Frontal cortex (tissue), 4 donors: ENCODE data around the gene PNMT. TPM values are rescaled to one million over a fixed set of nuclear protein-coding genes. Genes with fewer than 3 reads are reported as not detected.
"Not testable (repeated sequence)": the region's sequence is repeated elsewhere in the genome, so short reads cannot be mapped to it uniquely, and the experiment has no call there.

Source experiments
- DNase-seq, 2 donors: peaks; one replicate each; pipeline ENCODE4 v3.0.0; 2012; ENCODE audit warnings: low spot score in 2 of 2
- FAIRE-seq: peaks from 2 replicates; lab custom pipeline; 2012; peaks lifted over from hg19 to GRCh38; lab: Jason Lieb, UNC
- total RNA-seq: library from RNA; depleted of rRNA; stranded (reverse); fragments of >200 nt; gene quantifications from one replicate; pipeline ENCODE4 v1.2.3, GENCODE V29; 2014
- donor health status: control.
- donor health status: control.
- donor health status: control.

The PNMT gene
- total RNA-seq, 1 donor from 2014 or later: 3.7 TPM

GRCh38 chr17:39701784-39702422 lies 33.6 kb downstream of the PNMT start:
- DNase-seq (no peak), FAIRE-seq (no peak)

DNA sequence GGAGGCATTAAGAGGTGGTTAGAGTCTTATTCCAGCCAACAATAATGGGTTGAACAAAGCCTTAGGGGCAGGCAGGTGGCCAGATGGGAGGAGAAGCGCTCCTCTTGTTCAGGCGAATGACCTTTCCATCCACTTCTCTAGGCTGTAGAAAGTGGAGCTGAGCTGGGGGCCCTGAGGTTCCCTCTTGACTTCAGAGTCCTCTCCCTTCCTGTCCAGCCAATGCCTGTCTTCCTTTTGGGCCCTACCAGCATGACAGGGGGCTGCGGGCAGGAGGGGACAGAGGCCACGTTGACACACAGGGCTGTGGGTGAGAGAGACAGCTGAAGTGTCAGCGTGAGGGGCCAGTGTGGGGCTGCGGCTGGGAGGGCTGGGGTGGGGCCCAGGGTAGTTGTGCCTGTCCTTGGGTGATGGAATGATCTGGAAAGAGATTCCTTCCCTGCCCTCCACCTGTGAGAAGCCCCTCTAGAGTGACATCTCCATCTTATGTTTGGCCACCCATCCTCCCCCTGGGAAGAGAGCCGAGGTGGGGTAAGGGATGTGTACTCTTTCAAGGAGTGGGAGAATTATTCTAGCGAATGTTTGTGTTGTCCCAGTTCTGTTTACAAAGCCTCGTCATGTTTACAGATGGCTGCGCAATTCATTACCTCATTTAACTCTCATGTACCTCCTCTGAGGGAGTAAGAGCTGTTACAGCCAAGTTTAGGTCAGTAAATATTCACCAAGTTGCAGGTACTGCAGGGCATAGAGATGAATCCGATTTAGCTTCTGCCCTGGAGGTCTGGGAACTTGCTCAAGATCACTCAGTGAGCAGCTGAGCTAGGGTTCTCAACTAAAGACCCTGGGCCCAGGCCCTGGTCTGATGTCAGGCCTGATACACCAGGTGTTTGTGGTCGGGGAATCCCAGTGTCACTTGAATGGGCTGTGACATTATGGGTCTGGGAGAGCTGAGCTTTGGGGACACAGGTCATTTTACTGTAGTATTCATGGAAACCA lies 34.9 kb downstream of the PNMT start:
- no peak for DNase-seq
- FAIRE-seq: no peak

DNA sequence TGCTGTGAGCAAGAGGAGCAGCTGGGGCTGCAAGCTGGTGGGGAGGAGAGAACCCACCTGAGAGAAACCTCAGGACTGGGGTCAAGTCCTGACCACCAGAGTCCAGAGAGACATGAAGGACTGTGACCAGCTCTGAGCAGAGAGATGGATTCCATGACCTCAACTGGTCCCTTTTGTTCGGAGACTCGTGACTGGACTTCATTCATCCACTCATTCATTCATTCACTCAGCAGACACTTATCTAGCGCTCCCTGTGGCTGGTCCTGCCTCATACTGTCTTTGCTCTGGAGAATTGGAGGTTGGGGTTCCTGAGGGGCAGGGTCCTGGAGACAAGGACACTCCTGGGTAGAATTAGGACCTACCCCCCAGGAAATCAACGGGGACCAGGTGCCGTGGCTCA lies 35.7 kb downstream of the PNMT start:
- no peak for DNase-seq
- no peak for FAIRE-seq

GRCh38 chr17:39704821-39705551 lies 36.7 kb downstream of the PNMT start:
- DNase-seq (no peak), FAIRE-seq (no peak)

GRCh38 chr17:39705786-39706348 lies 37.6 kb downstream of the PNMT start:
- FAIRE-seq (no peak), DNase-seq (no peak)

DNA sequence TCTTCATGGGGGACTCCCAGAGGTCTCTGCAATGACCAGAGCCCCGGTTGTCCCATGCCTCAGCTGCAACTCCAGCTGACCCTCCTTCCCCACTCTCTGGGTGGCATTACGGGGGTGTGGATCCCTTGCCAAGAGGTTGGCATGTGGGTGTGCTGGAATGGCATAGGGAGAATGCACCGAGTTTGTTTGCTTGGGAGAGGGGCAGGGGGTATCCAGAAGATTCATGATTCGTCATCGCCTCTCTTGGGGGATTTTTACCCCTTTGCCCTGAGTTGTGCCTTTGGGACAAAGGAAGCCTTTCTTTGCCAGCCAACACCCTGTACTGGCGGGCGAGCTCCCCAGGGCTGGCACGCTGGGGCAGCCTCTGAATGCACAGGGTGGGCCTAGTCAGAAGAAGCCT lies 38.1 kb downstream of the PNMT start:
- DNase-seq (no peak), FAIRE-seq (no peak)

GRCh38 chr17:39706921-39707337 lies 38.7 kb downstream of the PNMT start:
- FAIRE-seq: no peak
- no peak for DNase-seq

DNA sequence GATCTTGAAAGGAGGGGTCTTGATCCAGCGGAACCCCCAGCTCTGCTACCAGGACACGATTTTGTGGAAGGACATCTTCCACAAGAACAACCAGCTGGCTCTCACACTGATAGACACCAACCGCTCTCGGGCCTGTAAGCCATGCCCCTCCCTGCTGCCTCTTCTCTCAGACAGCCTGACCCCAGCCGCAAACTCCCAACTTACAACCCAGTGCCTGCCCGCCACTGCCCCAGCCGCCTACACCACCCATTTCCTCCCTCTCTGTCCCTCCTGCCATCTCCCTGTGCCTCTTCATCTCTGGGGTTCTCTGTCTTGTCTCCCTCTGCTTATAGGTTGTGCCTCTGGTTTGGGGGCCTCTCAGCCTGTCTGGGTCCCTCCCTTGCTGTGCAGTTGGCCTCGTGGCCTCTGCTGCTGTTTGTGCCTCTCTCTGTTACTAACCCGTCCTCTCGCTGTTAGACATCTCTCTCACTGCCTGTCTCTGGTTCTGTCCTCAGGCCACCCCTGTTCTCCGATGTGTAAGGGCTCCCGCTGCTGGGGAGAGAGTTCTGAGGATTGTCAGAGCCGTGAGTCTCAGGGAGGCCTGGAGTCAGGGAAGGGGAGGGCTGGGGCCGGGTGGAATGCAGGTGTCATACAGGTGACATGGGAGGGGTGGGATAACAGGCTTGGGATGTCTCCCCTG lies 41.2 kb downstream of the PNMT start:
- no peak for FAIRE-seq

DNA sequence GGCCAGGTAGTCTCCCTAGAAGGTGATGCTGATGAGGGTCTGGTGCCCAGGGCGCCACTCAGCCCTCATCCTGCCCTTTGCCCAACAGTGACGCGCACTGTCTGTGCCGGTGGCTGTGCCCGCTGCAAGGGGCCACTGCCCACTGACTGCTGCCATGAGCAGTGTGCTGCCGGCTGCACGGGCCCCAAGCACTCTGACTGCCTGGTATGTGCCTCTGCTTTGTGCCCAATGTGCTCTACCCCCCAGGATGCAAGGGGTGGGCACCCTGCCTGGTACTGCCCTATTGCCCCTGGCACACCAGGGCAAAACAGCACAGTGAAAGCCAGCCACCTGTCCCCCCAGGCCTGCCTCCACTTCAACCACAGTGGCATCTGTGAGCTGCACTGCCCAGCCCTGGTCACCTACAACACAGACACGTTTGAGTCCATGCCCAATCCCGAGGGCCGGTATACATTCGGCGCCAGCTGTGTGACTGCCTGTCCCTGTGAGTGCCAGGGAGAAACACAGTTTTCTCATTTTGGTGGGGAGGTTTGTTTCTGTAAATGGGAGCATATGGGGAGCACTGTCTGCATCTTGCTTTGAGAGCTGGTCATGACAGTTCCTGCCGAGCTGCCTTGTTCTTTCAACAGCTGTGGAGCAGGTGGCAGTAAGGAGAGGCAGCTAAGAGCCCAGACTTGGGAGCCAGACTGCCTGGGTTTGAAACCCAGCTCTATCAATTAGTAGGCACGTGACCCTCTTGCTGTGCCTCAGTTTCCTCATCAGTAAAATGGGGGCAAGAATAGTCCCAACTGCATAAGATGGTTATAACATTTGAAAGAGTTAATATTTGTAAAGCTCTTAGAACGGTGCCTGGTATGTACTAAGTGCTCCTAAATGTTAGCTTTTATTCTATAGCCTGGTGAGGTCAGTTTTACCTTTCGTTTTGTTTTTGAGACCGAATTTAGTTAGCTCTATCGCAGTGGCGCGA lies 42.0 kb downstream of the PNMT start:
- DNase-seq: no peak
- no peak for FAIRE-seq

More for the DNA sequence above, 41.2 kb downstream of the PNMT start:
- DNase-seq: no peak

GRCh38 chr17:39711071-39711470 lies 42.8 kb downstream of the PNMT start:
- DNase-seq, FAIRE-seq: not testable (repeated sequence)

GRCh38 chr17:39711851-39712250 lies 43.6 kb downstream of the PNMT start:
- no peak for FAIRE-seq
- DNase-seq: no peak

DNA sequence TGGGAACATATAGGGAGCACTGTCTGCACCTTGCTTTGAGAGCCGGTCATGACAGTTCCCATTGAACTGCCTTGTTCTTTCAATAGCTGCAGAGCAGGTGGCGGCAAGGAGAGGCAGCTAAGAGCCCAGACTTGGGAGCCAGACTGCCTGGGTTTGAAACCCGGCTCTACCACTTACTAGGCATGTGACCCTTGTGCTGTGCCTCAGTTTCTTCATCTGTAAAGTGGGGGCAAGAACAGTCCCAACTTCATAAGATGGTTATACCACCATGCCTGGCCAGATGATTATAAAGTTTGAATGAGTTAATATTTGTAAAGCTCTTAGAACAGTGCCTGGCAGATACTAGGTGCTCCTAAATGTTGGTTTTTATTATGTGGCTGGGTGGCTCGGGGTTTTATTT lies 46.0 kb downstream of the PNMT start:
- no peak for DNase-seq
- FAIRE-seq: no peak

DNA sequence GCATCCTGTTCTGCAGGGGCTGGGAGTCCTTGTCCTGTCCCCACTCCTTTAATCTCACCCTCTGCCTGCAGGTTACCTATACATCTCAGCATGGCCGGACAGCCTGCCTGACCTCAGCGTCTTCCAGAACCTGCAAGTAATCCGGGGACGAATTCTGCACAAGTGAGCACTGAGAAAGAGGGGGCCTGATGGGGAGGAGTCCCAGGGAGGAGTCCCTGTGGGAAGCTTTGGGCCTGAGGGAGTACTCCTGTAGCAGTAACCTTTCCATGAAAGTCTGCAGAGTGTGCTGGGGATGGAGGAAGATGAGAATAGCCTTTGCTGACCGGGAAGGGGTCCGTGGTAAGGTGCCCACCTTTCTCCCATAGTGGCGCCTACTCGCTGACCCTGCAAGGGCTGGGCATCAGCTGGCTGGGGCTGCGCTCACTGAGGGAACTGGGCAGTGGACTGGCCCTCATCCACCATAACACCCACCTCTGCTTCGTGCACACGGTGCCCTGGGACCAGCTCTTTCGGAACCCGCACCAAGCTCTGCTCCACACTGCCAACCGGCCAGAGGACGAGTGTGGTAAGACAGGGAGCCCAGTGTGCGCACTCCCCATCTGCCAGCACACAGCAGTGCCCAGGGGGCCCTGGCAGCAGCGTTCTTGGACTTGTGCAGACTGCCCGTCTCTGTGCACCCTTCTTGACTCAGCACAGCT lies 47.3 kb downstream of the PNMT start:
- DNase-seq (no peak), FAIRE-seq (no peak)

GRCh38 chr17:39716073-39716818 lies 48.0 kb downstream of the PNMT start:
- FAIRE-seq: no peak
- no peak for DNase-seq

DNA sequence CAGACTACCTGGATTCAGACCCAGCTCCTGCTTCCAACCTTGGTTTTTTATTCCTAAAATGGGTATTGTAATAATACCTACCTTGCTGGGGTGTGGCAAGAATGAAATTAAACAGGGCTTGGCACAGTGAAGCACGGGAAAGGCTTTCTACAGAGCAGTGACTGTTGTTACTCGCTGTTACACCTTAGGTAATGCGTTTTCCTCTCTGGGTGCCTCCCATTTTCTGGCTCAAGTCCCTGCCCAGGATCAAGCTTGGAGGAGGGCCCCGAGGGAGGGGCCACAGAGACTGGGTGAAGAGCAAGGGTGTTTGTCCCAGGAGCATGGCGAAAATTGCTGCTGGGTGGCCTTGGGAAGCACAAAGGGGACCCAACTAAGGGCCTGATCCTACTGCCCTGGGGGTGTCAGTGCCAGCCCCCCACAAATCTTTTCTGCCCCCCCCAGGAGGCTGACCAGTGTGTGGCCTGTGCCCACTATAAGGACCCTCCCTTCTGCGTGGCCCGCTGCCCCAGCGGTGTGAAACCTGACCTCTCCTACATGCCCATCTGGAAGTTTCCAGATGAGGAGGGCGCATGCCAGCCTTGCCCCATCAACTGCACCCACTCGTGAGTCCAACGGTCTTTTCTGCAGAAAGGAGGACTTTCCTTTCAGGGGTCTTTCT lies 48.8 kb downstream of the PNMT start:
- FAIRE-seq (no peak), DNase-seq (no peak)

- no peak for FAIRE-seq
- DNase-seq: no peak
Measured at GRCh38 chr17:39717660-39718059, 49.4 kb downstream of the PNMT start.
